CD4-positive, alpha-beta T cell treated with Interleukin-21 for 1 hour (primary cell): Measurements from ENCODE around the gene PRM3.

Experiments
- DNase-seq: peaks from one replicate; pipeline ENCODE4 v3.0.0-alpha.2; 2020

PRM3 gene

DNA sequence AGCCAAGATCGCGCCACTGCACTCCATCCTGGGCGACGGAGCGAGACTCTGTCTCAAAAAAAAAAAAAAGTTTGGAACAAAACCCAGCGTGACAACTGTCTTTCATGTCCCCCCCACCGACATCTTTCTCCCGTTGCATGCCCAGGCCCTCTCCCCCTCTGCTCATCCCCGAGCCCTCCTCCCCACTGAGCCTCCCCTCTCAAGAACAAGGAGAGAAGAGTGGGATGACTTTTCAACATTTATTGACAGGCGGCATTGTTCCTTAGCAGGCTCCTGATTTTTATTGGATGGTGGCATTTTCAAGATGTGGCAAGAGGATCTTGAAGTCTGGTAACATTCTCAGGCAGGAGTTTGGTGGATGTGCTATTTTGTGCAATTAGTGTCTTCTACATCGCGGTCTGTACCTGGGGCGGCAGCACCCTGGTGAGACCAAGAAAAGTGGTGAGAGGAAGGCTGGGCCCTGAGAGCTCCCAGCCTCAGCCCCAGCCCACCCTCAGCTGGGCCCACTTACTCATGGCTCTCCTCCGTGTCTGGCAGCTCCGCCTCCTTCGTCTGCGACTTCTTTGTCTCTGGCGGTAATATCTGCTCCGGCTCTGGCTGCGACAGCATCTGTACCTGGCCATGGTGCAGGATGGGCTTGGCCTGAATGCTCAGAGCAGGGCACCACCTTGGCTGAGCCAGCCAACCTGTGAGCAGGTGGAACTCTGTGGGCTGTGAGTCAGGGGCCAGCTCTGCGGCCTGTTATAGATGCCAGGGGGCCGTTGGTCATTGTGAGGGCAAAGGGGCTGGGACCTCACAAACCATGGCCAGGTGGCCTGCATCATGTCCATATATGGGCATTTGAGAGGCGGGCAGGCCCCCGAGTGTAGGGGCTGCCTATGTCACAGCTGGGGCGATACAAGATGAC is 7.4 kb upstream of the PRM3 start, which contains the start of gene PRM1:
TSS of gene PRM1 (minus strand) at position 715 of the 907 bp plus-strand sequence. CDS start at position 623, 92 bp downstream.
- DNase-seq: no peak

GRCh38 chr16:11278681-11279628 is 5.5 kb upstream of the PRM3 start:
- DNase-seq: no peak

DNA sequence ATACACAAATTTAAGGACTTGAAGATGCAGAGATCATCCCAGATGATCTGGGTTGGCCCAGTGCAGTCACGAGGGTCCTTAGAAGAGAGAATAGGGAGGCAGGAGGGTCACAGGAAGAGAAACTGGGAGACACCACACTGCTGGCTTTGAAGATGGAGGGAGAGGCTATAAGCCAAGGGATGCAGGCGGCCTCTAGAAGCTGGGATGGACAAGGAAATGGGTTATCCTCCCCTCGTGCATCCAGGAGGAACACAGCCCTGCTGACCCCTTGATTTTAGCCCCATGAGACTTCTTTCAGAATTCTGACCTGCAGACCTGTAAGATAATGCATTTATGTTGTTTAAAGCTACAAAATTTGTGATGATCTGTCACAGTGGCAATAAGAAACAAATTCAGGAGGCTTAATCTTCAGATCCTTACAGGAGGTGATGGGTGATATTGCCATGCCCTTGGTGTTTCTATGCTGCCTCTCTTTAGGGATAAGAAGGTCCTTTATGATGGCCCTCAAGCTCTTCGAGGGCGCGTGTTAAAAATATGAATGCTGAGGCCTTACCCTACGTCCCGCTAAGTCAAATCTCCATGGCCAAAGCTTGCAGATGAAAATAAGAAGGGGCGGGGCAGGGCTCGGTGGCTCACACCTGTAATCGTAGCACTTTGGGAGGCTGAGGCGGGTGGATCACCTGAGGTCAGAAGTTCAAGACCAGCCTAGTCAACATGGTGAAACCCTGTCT is 4.3 kb upstream of the PRM3 start:
- no peak for DNase-seq

- no peak for DNase-seq
These were observed 3.6 kb upstream of the PRM3 start for GRCh38 chr16:11276896-11277593.

- no peak for DNase-seq
These were observed 2.9 kb upstream of the PRM3 start, which contains the start of gene PRM2 for GRCh38 chr16:11276143-11276895. Gene PRM2, minus strand, starts transcription at chr16:11276480. Its CDS starts 110 bp downstream, at chr16:11276370.

DNA sequence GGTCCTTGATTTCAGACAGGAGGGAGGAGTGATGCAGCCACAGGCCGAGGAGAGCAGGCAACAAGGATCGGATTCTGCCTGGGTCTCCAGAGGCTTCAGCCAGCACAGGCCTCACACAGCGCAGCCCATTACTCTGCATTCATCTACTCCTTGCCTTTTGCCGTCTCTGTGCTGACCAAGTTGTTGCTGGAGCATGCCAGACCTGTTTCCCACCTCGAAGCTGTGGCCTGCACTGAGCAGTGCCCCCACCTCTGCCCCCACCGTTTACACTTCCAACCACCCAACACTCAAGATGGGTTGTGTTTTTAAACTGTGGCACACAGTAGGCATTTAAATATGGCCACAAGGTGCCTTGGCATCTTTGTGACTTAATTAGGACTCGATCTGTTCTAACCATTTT is 1.5 kb upstream of the PRM3 start:
- no peak for DNase-seq

DNA sequence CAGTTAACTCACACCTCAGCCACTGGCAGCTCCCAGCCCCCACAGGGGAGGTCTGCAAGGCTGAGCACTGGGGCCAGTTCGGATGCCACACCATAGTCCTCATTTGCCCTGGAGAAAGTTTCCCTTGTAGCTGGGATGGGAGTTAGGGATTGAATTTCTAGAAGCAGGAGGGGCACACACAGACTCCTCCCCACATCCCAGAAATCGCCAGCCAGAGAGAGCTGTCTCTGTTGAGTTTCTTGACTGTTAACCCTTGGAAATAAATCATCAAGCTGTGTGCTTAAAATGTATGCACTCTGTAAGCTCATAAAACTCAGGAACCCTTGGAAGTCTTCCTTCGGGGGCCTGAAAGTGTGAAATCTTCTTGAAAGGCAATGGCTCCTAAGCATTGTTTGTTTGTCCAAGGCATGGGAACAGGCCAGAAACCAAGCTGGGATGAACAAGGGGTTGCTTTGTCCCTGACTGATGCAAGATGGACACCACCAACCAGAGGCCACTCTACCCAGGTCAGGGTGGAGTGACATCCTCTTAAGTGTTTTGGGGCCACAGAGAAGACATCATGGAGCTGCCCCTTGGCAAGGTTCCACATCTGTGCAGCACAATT is 394 bp upstream of the PRM3 start:
- no peak for DNase-seq

GRCh38 chr16:11272484-11272883 is 945 bp downstream of the PRM3 start:
- no peak for DNase-seq

- DNase-seq: no peak
These were observed 1.8 kb downstream of the PRM3 start for GRCh38 chr16:11271610-11272009.

- no peak for DNase-seq
These were observed 2.7 kb downstream of the PRM3 start for GRCh38 chr16:11270602-11271162.

- no peak for DNase-seq
These were observed 4.5 kb downstream of the PRM3 start, which contains the start of gene TNP2 for GRCh38 chr16:11268921-11269375. Gene TNP2, minus strand, starts transcription at chr16:11269325. Its CDS starts 63 bp downstream, at chr16:11269262.

GRCh38 chr16:11265124-11265523 is 8.3 kb downstream of the PRM3 start:
- DNase-seq: no peak

DNA sequence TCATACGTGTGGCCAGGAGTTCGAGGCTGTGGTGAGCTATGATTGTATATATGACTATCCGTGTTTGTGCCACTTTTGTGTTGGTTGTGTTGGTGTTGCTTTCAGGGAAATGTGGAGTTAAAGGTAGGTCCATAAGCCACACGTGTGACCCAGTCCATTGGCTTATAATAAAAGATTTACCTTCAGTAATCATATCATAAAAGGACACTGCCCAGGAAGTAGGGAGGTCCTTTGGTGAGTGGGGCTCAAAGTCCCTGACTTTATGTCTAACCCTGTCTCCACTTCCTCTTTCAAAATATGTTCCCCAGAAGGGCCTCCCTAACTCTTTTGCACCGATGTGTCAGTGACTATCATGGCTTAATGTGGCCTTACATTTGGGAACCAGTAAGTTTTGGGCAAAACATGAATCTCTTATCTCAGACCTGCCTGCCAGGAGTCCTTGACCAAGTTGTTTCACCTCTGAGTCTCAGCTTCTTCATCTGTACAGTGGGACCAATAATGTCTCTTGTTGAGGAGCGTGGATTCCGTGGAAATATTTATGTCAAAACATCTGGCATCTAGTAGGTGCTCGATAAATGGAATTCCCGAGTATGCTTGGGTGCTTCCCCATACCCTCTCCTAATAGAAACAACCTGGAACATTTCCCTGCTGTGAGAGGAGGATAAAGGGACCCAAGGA is 9.1 kb downstream of the PRM3 start:
- no peak for DNase-seq

- peak; percentile 41 for DNase-seq
These were observed 9.7 kb downstream of the PRM3 start for GRCh38 chr16:11263737-11264136.

DNA sequence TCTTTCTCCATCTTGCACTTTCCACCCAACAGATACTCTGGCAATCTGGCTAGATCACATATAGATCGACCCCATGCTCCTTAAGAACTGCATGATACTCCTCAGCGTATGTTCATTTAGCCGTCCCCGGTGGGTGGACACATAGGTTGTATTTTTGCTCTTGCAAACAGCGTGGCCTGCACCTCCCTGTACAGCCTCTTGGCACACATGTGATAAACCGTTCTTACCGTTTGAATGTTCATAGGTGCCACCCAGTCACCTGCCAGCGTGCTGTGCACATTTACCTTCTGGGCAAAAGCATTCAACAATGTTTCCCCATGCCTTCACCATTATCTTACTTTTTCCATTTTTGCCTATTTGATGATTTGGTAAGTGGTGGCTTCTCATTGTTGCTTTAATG is 10.5 kb downstream of the PRM3 start:
- no peak for DNase-seq

DNA sequence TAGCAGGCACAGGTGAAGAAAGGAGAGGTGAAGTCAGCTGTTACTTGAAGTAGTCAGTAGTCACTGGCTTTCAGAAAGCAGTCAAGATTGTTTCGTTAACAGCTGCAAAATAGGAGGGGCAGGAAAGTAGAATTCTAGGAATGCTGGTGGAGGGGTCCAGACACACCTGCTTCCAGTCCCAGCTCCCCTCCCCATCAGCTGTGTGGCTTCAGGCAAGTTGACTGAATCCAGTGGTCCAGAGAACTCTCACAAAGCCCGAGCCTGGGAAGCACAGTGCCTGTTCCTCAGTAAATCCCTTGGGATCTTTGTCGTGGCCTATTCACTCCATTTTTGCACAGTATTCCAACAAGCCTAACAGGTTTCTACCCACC is 12.8 kb downstream of the PRM3 start:
- DNase-seq: no peak

- no peak for DNase-seq
These were observed 13.5 kb downstream of the PRM3 start for GRCh38 chr16:11259655-11260595.
